ENCODE measurements around the gene TCTA. TPM values are rescaled to one million over a fixed set of nuclear protein-coding genes. Genes with fewer than 3 reads are reported as not detected.

The TCTA gene, protein sequence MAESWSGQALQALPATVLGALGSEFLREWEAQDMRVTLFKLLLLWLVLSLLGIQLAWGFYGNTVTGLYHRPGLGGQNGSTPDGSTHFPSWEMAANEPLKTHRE
- total RNA-seq: 1 to 10 TPM; 9.4 to 9.5 TPM

DNA sequence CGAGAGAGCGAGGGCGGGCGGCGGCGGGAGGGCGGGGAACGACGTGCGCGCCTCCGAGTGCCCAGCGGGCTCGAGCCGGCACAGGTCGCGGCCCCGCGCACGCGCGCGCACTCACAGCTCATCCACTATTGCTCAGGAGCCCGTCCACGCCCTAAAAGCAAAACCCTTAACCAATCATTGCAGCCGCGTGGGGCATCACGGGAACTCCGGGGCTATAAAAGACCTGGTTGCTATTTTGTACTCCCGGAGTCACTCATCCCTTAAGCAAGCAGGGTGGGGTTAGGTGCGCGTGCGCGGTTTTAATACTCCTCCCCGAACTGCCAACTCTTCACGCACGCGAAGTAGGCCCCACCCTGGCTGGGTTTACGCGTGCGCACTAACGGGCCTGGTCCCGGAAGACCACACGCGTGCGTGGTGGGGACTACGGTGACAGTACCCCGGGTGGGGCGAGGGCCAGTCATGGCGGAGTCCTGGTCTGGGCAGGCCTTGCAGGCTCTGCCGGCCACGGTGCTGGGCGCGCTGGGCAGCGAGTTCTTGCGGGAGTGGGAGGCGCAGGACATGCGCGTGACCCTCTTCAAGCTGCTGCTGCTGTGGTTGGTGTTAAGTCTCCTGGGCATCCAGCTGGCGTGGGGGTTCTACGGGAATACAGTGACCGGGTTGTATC, at the start of gene TCTA, which contains the start of gene RHOA:
TCTA (plus strand) TSS at position 456 of the 664 bp plus-strand sequence; CDS start at position 460, 4 bp downstream.
RHOA (minus strand) TSS at position 9 of the 664 bp plus-strand sequence. CDS start 36,387 bp downstream, outside the sequence.
- peak; percentile 99 for DNase-seq
- peak within 1 kb of the TSS; percentile 94 for H3K4me3 Mint-ChIP-seq
- CTCF ChIA-PET: interaction anchor here (0.9 kb wide), 1 partner anchor 38 kb away, joined by 3 read pairs; no protein-coding TSS in a partner anchor
- H3K36me3 Mint-ChIP-seq (ENCODE audit: low read depth): peaks cover 16% of the 10 kb centered on the region
- no peaks in the 10 kb centered on the region for H3K9me3 Mint-ChIP-seq
- no peaks in the 10 kb centered on the region for H3K27me3 Mint-ChIP-seq (ENCODE audit: low read depth)
- H3K4me1 Mint-ChIP-seq (ENCODE audit: low read depth): peaks cover 65% of the 10 kb centered on the region
- intact Hi-C loops (cut with micrococcal nuclease): loop anchor here (1.0 to 5.0 kb wide), 11 partner anchors 9 to 494 kb away; partner anchors contain the start of genes APEH, ARIH2, BSN and DAG1
- H3K27ac Mint-ChIP-seq: peak within 1 kb of the TSS; percentile 92

DNA sequence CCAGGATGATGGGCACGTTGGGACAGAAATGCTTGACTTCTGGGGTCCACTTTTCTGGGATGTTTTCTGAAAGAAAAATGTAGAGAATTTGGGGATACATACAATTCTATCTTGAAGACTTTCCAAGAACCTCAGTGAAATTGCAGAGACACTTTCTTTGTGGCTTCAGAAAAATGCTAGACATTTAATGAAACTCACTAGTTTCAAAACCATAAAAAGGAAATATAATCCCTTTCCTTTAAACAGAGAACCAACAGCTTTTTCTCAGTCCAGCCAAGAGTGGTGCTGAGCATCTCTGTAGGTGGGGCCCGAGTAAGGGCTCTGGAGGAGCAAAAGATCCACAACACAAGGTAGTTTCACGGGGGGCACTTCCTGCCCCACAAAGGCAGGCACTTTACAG, 49.7 kb upstream of the TCTA start:
- H3K4me1 Mint-ChIP-seq (ENCODE audit: low read depth): peaks cover 13% of the 10 kb centered on the region
- no peaks in the 10 kb centered on the region for H3K27me3 Mint-ChIP-seq (ENCODE audit: low read depth)
- intact Hi-C loops (cut with micrococcal nuclease): no loop called here
- peaks cover 53% of the 10 kb centered on the region for H3K36me3 Mint-ChIP-seq (ENCODE audit: low read depth)
- no peak for DNase-seq
- H3K9me3 Mint-ChIP-seq: no peaks in the 10 kb centered on the region
- H3K4me3 Mint-ChIP-seq: no peak overlapping the region
- CTCF ChIA-PET: interaction anchor here (0.7 kb wide), 1 partner anchor 24 kb away, joined by 4 read pairs; no protein-coding TSS in a partner anchor
- H3K27ac Mint-ChIP-seq: peak overlapping the region; percentile 75

DNA sequence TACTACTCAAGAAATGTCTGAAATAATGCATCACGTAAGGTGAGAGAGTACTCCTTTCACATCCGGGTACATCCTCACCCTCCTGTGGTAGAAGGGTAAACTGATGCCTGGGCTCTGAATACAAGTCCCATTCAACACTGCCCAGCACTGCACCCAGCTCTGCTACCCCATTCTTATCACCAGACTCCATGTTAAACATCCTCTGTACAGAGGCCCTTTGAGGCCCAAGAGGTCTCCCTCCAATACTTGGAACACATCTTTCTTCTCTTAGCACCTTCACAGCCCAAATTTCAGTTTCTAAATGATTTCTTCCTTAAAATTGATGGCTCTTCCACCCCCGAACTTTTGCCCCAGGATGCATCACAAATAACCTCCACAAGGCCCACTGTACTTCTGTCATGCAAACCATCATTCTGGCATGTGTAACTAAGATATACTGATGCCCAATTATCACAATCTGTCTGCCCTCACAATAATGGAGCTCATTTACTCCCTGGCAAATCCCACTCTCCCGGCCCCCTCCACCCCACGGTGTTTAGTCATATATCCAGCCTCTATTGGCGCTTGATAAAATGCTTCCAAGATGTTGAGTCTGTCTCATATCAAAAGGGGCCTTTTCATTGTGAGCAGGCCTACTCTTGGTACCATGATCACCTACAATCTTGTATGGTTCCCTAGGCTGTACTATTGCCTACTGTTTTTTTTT, 41.5 kb upstream of the TCTA start:
- CTCF ChIA-PET: no interaction called here
- intact Hi-C loops (cut with micrococcal nuclease): no loop called here
- no peak for DNase-seq
- peaks cover 45% of the 10 kb centered on the region for H3K36me3 Mint-ChIP-seq (ENCODE audit: low read depth)
- H3K27ac Mint-ChIP-seq: peak overlapping the region; percentile 67
- H3K4me3 Mint-ChIP-seq: no peak overlapping the region
- no peaks in the 10 kb centered on the region for H3K9me3 Mint-ChIP-seq
- no peaks in the 10 kb centered on the region for H3K27me3 Mint-ChIP-seq (ENCODE audit: low read depth)
- H3K4me1 Mint-ChIP-seq (ENCODE audit: low read depth): peaks cover 14% of the 10 kb centered on the region

DNA sequence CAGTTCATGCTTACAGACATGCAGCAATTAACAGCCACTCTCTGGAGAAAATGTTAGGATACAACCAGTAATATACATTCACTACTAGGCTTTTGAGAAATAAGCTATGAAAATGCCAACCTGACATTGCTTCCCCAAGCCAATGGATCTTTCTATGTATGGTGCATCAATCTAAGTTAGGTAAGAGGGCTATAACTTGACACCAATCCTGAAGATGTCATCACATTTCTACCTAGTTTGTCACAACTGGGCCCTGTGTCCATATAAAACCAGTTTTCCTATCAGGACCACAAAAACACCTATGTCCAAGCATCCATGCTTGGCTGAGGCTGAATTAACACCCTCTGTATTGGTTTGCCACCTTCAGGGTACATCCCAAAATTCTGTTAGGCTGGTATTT, 40.3 kb upstream of the TCTA start:
- no peaks in the 10 kb centered on the region for H3K27me3 Mint-ChIP-seq (ENCODE audit: low read depth)
- peaks cover 18% of the 10 kb centered on the region for H3K4me1 Mint-ChIP-seq (ENCODE audit: low read depth)
- DNase-seq: no peak
- H3K9me3 Mint-ChIP-seq: no peaks in the 10 kb centered on the region
- no peak overlapping the region for H3K4me3 Mint-ChIP-seq
- intact Hi-C loops (cut with micrococcal nuclease): no loop called here
- CTCF ChIA-PET: no interaction called here
- peaks cover 35% of the 10 kb centered on the region for H3K36me3 Mint-ChIP-seq (ENCODE audit: low read depth)
- H3K27ac Mint-ChIP-seq: no peak overlapping the region

DNA sequence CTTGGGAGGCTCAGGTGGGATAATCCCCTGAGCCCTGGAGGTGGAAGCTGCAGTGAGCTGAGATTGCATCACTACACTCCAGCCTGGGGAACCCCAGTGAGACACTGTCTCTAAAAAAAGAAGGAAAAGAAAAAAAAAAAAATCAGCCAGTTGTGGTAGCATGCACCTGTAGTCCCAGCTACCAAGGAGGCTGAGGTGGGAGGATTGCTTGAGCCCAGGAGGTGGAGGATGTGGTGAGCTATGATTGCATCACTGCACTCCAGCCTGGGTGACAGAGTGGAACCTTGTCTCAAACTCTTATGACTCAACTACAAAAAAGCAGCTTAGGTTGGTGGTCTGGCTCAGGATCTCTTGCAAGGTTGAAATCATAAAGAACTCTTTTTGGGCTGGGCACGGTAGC, 34.7 kb upstream of the TCTA start:
- peaks cover 43% of the 10 kb centered on the region for H3K4me1 Mint-ChIP-seq (ENCODE audit: low read depth)
- peak overlapping the region; percentile 87 for H3K27ac Mint-ChIP-seq
- CTCF ChIA-PET: no interaction called here
- H3K9me3 Mint-ChIP-seq: no peaks in the 10 kb centered on the region
- peak; percentile 89 for DNase-seq
- H3K4me3 Mint-ChIP-seq: no peak overlapping the region
- peaks cover 22% of the 10 kb centered on the region for H3K36me3 Mint-ChIP-seq (ENCODE audit: low read depth)
- intact Hi-C loops (cut with micrococcal nuclease): loop anchor here (1.0 kb wide), 3 partner anchors 19 to 37 kb away; partner anchors contain the start of genes GPX1 and USP4
- no peaks in the 10 kb centered on the region for H3K27me3 Mint-ChIP-seq (ENCODE audit: low read depth)

DNA sequence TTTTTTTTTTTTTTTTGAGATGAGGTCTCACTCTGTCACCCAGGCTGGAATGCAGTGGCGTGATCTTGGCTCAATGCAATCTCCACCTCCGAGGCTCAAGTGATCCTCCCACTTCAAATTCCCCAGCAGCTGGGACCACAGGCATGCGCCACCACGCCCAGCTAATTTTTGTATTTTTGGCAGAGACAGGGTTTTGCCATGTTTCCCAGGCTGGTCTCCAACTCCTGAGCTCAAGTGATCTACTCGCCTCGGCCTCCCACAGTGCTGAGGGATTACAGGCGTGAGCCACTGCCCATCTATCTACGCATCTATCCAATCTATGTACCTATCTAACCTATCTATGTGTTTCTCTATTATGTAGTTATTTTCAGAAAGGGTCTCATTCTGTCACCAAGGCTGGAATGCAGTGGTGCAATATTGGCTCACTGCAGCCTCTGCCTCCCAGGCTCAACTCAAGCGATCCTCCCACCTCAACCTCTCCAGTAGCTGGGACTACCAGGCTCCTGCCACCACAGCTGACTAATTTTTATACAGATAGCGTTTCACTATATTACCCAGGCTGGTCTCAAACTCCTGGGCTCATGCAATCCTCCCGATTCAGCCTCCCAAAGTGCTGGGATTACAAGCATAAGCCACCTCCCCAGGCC, 33.9 kb upstream of the TCTA start:
- Mint-ChIP-seq H3K36me3 (ENCODE audit: low read depth) (peaks cover 16% of the 10 kb centered on the region), H3K27me3 (ENCODE audit: low read depth) (no peaks in the 10 kb centered on the region), H3K4me3 (no peak overlapping the region), H3K9me3 (no peaks in the 10 kb centered on the region), H3K27ac (peak overlapping the region; percentile 84), H3K4me1 (ENCODE audit: low read depth) (peaks cover 45% of the 10 kb centered on the region)
- CTCF ChIA-PET: no interaction called here
- DNase-seq: no peak
- intact Hi-C loops (cut with micrococcal nuclease): no loop called here

DNA sequence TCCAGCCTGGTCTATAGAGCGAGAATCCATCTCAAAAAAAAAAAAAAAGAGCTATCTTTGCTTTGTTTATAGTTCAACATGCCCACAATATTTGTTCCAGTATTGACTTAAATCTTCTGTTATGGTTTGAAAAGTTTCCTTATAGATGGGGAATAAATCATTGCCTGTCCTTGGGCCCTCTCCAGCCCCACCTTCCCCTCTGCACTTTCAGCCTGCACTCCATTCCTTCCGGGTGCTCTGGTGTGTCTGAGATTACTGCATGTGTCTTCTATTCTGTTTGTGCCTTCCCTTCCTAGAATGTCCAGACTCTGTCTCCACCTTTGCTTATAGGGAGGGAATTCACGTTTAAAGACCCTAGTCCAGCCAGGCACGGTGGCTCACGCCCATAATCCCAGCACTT, 28.8 kb upstream of the TCTA start:
- peaks cover 6% of the 10 kb centered on the region for H3K36me3 Mint-ChIP-seq (ENCODE audit: low read depth)
- intact Hi-C loops (cut with micrococcal nuclease): no loop called here
- H3K27me3 Mint-ChIP-seq (ENCODE audit: low read depth): no peaks in the 10 kb centered on the region
- CTCF ChIA-PET: no interaction called here
- no peak overlapping the region for H3K4me3 Mint-ChIP-seq
- no peak overlapping the region for H3K27ac Mint-ChIP-seq
- H3K4me1 Mint-ChIP-seq (ENCODE audit: low read depth): peaks cover 55% of the 10 kb centered on the region
- H3K9me3 Mint-ChIP-seq: no peaks in the 10 kb centered on the region
- DNase-seq: no peak

DNA sequence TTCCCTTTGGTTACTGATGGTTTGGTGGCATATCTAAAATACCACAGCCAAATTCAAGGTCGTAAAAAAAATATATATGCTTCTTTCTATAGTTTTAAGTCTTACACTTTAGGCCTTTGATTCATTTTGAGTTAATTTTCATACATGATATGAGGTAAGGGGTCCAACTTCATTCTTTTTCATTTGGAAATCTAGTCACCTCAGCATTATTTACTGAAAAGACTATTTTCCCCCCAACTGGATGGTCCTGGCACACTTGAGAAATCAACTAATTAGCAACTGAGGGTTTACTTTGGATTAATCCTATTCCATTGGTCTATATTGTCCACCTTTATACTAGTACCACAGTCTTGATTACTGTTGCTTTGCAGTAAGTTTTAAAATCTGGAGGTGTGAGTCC, 26.6 kb upstream of the TCTA start:
- Mint-ChIP-seq H3K4me3 (no peak overlapping the region), H3K9me3 (no peaks in the 10 kb centered on the region), H3K27ac (no peak overlapping the region), H3K27me3 (ENCODE audit: low read depth) (no peaks in the 10 kb centered on the region), H3K4me1 (ENCODE audit: low read depth) (peaks cover 52% of the 10 kb centered on the region), H3K36me3 (ENCODE audit: low read depth) (peaks cover 10% of the 10 kb centered on the region)
- CTCF ChIA-PET: no interaction called here
- intact Hi-C loops (cut with micrococcal nuclease): no loop called here
- no peak for DNase-seq

DNA sequence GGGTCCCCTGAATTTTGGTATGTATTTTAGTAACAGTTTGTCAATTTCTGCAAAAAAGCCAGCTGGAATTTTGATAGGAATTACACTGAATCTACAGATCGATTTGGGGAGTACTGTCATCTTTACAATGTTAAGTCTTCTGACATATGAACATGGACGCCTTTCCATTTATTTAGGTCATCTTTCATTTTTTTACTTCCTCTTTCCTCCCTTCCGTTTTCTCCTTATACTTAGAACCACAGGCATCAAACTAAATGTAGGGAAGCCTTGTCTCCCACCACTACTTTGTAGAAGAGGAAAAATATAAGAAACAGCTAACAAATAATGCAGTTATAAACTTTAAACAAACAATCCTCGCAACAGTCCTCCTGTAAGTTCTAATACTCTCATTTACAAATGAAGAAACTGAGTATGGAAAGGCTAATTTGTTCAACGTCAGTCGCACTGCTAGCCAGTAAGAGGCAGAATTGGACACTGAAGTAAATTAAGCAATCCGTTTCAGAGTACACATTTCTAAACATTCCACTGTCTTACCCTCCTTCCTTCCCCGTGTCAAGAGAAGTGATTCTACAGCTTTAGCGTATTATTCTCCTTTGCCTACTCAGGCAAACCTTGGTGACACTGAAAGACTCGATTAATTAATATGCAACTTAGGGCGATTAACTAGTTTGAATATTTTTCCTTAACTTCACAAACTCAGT, 26.0 kb upstream of the TCTA start:
- Mint-ChIP-seq H3K36me3 (ENCODE audit: low read depth) (peaks cover 10% of the 10 kb centered on the region), H3K4me3 (no peak overlapping the region), H3K9me3 (no peaks in the 10 kb centered on the region), H3K27me3 (ENCODE audit: low read depth) (no peaks in the 10 kb centered on the region), H3K27ac (no peak overlapping the region), H3K4me1 (ENCODE audit: low read depth) (peaks cover 52% of the 10 kb centered on the region)
- CTCF ChIA-PET: no interaction called here
- no peak for DNase-seq
- intact Hi-C loops (cut with micrococcal nuclease): no loop called here

DNA sequence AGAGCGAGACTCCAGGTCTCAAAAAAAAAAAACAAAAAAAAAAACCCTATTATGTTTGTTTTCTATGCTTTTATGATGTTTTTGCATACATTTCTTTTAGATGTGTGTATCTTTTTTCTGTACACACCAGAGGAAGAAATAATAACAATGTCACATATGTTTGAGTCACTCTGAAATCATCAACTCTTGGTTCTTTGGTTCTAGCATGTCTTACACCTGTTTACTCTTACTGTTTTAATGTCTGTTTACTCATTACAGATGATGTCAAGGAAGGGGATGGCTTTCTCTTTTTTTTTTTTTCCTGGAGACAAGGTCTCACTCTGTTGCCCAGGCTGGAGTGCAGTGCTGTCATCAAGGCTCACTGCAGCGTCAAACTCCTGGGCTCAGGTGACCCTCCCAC, 24.5 kb upstream of the TCTA start:
- CTCF ChIA-PET: no interaction called here
- no peak overlapping the region for H3K4me3 Mint-ChIP-seq
- peak overlapping the region; percentile 50 for H3K27ac Mint-ChIP-seq
- H3K36me3 Mint-ChIP-seq (ENCODE audit: low read depth): peaks cover 10% of the 10 kb centered on the region
- intact Hi-C loops (cut with micrococcal nuclease): no loop called here
- no peak for DNase-seq
- H3K27me3 Mint-ChIP-seq (ENCODE audit: low read depth): no peaks in the 10 kb centered on the region
- H3K4me1 Mint-ChIP-seq (ENCODE audit: low read depth): peaks cover 50% of the 10 kb centered on the region
- no peaks in the 10 kb centered on the region for H3K9me3 Mint-ChIP-seq

DNA sequence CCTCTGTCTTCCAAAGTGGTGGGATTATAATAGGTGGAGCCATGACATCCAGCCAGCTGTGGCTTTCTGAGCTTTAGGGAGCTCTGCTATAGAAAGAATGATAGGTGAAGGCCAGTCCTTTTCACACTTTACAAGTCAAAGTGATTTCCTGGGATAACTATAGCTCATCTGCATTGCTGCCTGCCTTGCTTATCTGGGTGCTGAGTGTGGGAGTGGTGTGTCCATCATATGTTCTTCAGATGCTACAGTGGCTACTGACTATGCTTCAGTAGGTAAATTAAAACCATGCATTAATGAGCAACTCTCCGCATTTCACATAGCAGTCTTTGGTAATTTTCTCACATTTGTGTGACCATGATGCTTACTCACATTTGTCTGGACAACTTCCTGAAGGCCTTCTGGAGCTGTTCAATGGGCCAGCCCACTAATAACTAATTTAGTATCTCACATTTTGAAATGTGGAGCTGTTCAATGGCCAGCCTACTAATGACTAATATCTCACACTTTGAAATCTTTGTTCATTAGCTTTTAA, 23.9 kb upstream of the TCTA start:
- Mint-ChIP-seq H3K4me3 (no peak overlapping the region), H3K9me3 (no peaks in the 10 kb centered on the region), H3K27me3 (ENCODE audit: low read depth) (no peaks in the 10 kb centered on the region), H3K4me1 (ENCODE audit: low read depth) (peaks cover 50% of the 10 kb centered on the region), H3K27ac (no peak overlapping the region), H3K36me3 (ENCODE audit: low read depth) (peaks cover 10% of the 10 kb centered on the region)
- intact Hi-C loops (cut with micrococcal nuclease): no loop called here
- no peak for DNase-seq
- CTCF ChIA-PET: no interaction called here

DNA sequence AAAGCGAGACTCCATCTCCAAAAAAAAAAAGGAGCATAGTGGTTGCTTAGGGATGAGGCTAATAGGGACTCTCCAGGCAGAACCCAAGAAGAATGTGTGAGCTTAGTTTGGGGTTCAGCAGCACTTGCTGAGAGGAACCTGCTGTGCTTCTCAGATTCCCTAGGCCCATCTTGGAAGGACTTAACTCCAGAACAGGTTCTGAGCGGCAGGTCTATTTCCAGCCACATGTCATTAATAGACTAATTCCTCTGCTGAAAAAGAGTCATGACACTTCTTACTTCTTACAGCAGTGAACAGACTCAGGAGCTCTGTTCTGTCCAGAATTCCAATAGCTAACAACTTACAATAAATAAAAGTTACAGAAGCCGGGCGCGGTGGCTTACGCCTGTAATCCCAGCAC, 22.9 kb upstream of the TCTA start:
- no peak for DNase-seq
- no peaks in the 10 kb centered on the region for H3K27me3 Mint-ChIP-seq (ENCODE audit: low read depth)
- intact Hi-C loops (cut with micrococcal nuclease): no loop called here
- no peak overlapping the region for H3K27ac Mint-ChIP-seq
- H3K36me3 Mint-ChIP-seq (ENCODE audit: low read depth): peaks cover 12% of the 10 kb centered on the region
- no peaks in the 10 kb centered on the region for H3K9me3 Mint-ChIP-seq
- no peak overlapping the region for H3K4me3 Mint-ChIP-seq
- peaks cover 45% of the 10 kb centered on the region for H3K4me1 Mint-ChIP-seq (ENCODE audit: low read depth)
- CTCF ChIA-PET: interaction anchor here (0.6 kb wide), 2 partner anchors 144 to 1002 kb away, joined by 3 to 5 read pairs; no protein-coding TSS in a partner anchor
